NCI-H748 (cell line): Measurements from ENCODE around the gene ADRA1B.
A peak's percentile ranks its signal among the peaks of the same experiment; 100 is the strongest.
"Not testable (repeated sequence)": the region's sequence is repeated elsewhere in the genome, so short reads cannot be mapped to it uniquely, and the experiment has no call there.

Experiments used
- DNase-seq: peaks from one replicate; lab custom pipeline; 2025; ENCODE audit not compliant: unreplicated experiment; lab: John Stamatoyannopoulos, UW

ADRA1B gene

GRCh38 chr5:159965838-159966128 lies 49.5 kb downstream of the ADRA1B start:
- not testable (repeated sequence) for DNase-seq

GRCh38 chr5:159969966-159970365 lies 53.7 kb downstream of the ADRA1B start:
- DNase-seq = no peak

DNA sequence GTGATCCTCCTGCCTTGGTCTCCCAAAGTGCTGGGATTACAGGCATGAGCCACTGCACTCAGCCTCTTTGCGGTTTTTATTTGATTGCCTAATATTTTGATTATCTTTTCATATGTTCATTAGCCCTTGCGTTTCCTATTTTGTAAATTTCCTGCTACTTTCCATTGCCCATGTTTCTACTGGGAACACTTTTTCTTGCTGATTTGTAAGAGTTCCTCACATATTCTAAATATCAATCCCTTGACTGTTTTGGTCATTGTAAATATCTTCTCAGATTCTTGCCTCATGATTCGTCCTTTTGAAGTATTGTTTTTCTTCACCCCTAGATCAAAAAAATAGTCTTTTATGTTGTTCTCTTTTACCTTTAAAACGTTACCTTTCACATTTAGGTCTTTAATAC lies 54.8 kb downstream of the ADRA1B start:
- DNase-seq = no peak

DNA sequence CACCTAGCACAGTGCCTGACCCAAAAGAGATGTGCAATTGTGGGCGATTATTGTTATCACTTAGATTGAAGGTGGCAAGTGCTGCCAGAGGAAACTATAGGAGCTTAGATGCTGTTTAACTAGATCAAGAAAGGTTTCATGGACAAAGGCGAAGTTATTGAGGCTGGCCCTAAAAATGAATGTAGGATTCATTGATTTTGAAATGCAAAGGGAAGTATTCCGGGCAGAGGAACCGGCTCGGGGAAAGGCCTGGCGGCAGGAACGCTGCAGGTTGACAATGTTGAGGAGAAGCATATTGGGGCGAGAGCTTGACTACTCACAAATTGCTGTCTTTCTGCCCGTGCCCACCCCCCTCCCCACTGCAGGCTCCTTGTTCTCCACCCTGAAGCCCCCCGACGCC lies 55.2 kb downstream of the ADRA1B start:
- DNase-seq = no peak

GRCh38 chr5:159971931-159972461 lies 55.7 kb downstream of the ADRA1B start:
- peak; percentile 80 for DNase-seq

- DNase-seq = peak; percentile 14
Observed at GRCh38 chr5:159972538-159973362, 56.5 kb downstream of the ADRA1B start.

DNA sequence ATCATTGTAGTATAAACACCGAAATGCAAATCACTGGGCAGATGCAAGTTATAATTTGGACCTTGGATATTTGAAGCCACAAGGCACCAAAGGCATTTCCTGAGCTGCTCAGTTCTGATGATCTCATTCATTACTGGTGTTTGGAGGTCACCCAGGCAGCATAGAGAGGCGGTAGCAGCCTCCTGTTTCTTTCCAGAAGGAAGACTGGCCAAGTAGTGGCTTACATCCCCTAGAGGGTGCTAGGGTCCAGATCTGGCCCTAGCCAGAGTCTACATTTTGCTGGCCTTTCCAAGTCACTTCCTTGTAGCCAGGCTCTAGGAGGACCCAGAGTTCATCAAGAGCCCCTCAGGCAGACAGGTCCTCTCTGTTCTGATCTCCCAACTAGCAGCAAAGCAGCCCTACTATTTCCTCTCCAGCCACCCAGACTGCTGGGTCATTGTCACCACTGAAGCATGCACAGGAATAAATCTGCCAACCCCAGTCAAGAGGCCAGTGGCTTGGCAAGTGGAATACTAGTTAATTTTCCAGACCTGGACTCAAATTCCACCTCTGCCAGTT lies 59.3 kb downstream of the ADRA1B start:
- peak; percentile 8 for DNase-seq

DNA sequence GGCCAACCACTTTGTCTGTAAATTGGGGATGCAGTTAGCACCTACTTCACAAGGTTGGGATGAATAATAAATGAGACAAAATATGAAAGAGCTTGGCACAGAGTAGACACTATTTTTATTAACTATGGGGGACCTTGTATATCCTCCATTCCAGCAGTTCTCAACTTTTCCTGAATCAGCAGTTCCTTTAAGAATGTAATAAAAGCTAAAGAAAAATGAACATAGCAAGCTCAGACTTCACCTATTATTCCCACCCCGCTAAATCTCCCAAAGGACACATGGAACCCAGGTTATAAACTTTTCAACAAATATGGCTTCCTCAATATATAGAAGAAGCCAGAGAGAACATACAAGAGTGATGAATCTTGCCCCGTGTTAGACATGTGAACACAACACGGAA lies 60.6 kb downstream of the ADRA1B start:
- no peak for DNase-seq

DNA sequence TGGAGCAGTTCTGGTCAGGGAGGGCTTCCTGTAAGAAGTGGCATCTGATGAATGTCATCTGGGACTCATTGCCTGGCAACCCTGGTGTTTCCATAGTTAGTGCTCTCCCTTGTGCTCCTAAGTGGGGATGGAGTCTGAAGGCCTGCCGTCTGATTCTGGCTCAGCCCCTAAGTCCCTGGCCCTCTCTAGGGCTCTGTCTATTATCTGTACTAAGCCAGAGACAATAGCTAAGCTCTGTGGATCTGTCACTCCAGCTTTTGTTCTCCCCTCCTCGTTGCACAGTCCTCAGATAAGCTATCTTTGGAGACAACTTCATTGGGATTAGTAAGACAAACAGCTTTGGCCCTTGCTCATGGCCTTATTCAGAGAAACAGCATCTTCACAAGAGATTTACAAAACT lies 62.1 kb downstream of the ADRA1B start:
- DNase-seq = no peak

GRCh38 chr5:159982421-159983173 lies 66.3 kb downstream of the ADRA1B start:
- DNase-seq = no peak

- peak; percentile 93 for DNase-seq
Observed at GRCh38 chr5:159987031-159987674, 70.9 kb downstream of the ADRA1B start.

DNA sequence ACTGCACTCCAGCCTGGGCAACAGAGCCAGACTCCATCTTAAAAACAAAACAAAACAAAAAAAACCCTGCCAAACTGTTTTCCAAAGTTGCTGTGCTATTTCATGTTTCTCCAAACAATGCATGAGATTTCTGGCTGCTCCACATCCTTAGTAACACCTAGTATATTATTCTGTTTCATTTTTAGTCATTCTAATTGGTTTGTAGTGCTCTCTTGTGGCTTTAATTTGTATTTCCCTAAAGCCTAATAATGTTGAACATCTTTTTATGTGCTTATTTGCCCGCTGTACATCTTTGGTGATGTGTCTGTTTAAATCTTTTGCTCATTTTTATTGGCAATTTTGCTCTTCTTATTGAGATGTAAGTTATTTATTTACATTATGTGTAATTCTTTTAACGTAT lies 74.2 kb downstream of the ADRA1B start:
- DNase-seq = peak; percentile 8

- no peak for DNase-seq
Observed at GRCh38 chr5:159992566-159992965, 76.3 kb downstream of the ADRA1B start.

DNA sequence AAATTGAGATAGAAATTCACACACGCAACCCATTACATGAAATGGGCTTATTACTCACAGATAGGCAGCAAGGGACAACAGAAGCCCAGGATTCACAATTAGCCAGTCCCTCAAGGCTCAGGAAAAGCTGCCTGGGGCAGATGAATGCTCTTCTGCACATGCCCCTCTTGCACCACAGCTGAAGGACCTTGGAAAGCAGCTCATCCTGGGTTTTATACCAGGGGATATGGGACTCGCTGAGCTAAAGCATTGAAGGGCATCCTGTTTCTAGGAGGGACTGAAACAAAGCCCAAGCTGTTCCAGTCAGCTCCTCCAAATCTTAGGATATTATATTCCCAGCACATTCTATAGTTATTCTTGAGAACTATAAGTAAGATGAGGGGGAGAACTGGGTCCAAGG lies 76.9 kb downstream of the ADRA1B start:
- no peak for DNase-seq

- DNase-seq = no peak
Observed at GRCh38 chr5:159995907-159996306, 79.6 kb downstream of the ADRA1B start.

DNA sequence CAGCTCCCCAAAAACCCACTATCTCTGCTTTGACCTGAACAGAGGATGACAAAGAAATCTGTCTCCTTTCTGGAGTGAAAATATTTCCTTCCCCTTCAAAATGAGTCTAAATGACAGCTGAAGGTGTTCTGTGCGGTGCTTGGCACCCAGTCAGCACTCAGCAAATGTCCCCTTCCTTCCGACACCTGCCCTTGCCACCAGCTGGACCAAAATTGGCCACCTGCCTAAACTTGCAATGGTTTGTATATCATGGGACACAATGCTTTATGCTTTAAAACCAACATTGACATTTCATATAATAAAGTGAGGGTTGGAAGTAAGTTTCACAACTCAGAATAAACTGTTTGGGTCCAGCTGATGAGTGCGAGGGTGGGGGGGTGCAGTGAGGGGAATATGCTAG lies 85.2 kb downstream of the ADRA1B start:
- DNase-seq = peak; percentile 36

- no peak for DNase-seq
Observed at GRCh38 chr5:160007514-160007913, 91.2 kb downstream of the ADRA1B start.

DNA sequence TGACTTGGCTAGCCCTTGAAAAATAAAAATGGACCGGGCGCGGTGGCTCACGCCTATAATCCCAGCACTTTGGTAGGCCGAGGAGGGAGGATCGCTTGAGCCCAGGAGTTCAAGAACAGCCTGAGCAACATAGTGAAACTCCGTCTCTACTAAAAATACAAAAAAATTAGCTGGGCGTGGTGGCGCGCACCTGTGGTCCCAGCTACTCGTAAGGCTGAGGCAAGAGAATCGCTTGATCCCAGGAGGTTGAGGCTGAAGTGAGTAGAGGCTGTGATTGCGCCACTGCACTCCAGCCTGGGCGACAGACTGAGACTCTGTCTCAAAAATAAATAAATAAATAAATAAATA lies 92.2 kb downstream of the ADRA1B start:
- DNase-seq = not testable (repeated sequence)

- peak; percentile 99 for DNase-seq
Observed at GRCh38 chr5:160008877-160009590, 92.8 kb downstream of the ADRA1B start, which contains the start of gene TTC1. TSS of gene TTC1 (plus strand) at chr5:160009139. CDS start at chr5:160010529, 1,390 bp downstream.

- DNase-seq = peak; percentile 24
Observed at GRCh38 chr5:160009591-160009989, 93.3 kb downstream of the ADRA1B start.

DNA sequence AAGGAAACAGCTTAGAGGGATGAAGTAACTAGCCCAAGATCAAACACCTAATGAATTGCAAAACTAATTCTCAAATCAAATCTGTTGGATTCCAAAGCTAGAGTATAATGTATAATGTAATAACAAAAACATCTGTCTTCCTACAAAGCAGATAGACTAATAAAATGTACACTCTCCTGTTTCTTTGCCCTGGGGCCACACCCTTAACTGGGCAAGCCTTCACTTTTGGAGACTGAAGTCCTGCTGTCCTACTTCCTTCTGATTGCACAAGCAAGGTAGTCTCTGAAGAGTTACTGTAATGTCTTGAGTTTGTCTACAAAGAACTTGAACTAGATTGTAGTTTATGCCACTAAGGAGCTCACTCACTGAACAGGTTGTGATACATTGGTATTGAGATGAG lies 95.2 kb downstream of the ADRA1B start:
- no peak for DNase-seq
